NCI-H446 (cell line): ENCODE measurements around the gene HPS4.

Source experiments
- DNase-seq, 2 experiments: peaks; one replicate each; lab custom pipeline; 2025; lab: John Stamatoyannopoulos, UW

HPS4 gene

DNA sequence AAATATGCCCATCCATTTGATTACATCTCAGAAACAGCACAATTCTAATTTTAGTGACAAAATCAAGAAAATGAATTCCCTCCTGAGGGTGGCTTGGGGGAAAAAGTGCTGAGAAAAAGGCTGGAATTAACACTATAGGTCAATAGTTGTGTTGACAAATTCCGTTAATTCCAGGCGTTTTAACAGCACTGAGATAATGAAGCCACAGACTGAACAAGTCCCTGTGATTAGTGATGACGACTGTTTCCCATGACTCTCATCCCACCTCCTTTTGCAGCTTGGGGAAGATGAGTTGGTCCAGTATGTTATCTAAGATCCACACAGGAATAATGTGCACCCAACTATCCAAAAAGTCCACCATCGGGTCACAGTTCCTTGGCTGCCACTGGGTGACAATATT lies 12.9 kb upstream of the HPS4 start:
- no peak for DNase-seq

DNA sequence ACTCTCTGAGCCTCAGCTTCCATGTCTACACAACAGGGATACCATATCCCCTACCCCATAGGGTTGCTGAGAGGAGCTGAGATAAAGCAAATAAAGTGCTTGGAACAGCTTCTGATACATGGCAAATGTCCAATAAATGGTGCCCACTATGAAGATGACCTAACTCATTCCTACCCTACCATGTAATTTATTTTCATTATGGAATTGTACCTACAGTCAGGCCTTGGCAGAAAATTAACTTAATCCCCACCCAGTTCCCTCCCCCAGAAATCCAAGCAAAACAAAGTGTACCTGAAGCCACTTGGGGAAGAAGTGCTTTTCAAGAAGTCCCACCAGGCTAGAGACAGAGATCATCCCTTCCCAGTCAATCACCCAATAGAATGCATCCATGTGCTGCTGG lies 10.9 kb upstream of the HPS4 start:
- no peak for DNase-seq

DNA sequence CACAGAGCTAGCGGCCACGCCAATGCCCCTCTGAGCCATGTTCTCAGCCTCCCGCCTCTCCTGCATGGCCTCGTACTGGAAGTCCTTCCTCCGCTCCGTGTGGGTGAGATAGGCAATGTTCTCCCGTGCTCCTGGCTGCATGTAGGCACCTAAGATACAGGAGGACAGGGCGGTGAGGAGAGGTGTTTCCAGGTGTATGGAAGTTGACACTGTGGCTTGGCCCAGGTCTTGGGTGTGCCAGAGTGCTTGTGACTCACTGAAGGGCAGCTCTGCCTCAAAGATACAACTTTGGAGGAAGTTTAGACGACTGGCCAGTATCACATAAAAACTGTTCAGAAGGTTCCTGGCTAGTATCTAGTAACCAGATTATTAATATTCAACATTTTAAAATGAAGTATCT lies 8.6 kb upstream of the HPS4 start:
- DNase-seq, result no peak

DNA sequence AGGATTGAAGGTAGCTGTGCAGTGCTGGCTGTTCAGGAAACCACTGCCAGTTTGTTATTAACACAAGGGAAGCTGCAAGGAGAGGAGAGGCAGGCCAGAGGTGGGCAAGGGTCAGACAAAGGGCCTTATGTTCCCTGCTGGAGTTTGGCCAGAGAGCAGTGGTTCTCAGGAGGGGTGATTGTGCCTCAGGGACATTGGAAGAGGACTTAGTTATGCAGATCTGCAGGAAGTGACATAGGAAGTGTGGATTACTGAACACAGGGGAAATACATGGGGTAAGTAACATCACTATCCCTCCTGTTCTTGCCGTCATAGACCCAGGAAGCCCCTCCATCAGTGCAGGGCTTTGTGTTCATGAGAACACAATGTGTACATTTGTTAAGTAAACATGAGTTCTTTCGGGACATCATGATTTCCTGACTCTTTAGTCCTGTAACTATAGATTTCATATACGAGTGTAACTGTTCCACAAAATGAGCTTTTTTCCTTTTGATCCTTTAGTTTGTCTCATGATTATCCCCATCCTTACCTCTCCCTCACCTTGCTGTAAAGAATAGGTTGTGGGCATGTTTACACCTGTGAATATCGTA lies 6.0 kb upstream of the HPS4 start:
- no peak for DNase-seq

GRCh38 chr22:26487996-26488395 lies 4.4 kb upstream of the HPS4 start:
- no peak for DNase-seq

GRCh38 chr22:26486394-26486793 lies 2.8 kb upstream of the HPS4 start:
- no peak for DNase-seq

DNA sequence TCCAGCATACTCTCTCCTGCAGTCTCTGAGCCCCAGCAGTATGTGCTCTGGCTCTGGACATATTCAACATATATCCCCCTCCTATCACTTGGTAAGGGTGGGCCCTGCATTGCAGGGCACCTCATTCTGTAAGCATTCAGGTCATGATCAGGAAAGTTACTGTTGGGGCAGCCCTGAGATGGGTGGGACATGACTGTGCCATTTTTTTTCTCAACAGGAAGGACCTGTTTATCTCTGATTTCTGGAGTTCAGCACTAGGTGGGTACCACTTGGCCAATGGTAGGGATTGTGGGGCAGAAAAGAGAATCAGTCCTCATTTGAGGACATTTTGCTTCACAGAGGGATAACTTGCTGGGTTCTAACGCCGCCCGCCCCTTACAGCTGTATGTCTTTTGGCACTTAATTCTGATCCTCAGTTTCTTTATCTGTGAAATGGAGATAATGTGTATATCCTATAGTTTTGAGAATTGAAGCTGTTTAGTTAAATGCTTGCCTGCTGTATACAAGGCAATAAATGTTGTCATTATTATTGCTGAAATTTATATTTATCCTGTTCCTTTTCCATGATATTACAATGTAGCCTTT lies 2.3 kb upstream of the HPS4 start:
- DNase-seq, result no peak

- no peak for DNase-seq
These were observed 1.4 kb upstream of the HPS4 start for GRCh38 chr22:26485013-26485412.

DNA sequence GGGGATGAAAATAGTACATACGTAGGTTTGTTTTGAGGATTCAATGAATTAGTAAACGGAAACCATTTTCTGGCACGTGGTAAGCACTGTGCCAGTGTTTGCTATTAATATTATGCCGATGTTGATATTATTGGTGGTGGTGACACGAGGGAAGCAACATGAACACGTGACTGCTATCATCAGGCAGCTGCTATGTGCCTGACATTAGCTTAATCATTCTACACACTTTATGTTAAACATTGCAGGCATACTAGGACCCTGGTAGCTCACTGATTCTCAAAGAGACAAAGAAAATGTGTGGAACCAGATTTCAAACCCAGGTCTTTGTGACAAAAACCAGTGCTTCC lies 750 bp upstream of the HPS4 start:
- no peak for DNase-seq

DNA sequence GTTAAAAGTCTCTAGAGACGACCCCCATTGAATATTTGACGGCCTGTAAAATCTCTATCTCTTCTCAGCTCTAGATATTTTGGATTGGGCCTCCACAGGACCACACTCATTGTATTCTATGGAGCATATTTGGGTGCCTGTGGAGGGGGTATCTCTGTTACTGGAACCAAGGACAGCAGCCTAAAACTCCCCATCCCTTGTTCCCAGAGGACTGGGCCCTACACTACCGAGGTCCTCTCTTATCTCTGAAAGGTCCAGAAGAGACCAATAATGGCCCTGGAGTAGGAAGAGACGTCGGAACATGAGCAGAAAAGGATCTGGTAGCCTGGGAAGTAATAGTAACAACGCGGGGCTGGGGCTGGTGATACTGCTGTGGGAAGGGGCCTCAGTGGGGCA lies 542 bp downstream of the HPS4 start:
- no peak for DNase-seq

DNA sequence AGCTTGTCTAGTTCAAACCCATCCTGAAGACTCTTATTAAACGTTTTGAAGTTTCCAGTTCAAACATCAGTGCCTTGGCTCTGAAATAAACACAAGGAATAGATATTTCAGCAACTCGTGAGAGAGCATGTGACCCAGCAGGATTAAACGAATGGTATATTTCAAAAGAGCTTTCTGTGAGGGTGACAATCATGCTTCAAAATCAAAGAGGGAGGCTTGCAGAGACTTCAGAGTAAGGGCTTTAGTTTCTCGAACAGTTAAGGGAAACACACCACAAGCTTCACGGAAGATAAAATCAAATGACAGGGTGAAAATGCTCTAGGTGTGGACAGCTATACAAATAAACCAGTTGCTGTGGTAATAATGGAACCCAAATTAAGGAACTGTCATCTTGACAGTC lies 1.4 kb downstream of the HPS4 start:
- DNase-seq, result no peak

DNA sequence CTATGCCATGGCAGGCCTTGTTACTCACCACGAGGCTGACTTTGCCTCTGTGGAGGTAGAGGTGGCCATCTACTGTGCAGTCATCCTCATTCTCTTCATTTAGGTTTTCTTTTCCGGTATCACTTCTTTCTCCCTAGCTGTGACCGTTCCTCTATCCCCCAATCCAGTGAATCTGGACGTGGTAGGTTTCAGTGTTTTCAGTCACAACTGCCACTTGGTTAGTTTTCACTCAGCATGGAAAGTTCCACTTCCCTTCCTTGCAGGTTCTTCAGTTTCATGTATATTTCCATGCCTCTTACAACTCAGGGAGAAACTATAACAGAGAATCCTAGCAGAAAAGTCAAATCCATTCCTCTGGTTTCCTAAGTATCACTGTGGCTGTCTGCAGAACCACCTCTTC lies 1.9 kb downstream of the HPS4 start:
- no peak for DNase-seq

DNA sequence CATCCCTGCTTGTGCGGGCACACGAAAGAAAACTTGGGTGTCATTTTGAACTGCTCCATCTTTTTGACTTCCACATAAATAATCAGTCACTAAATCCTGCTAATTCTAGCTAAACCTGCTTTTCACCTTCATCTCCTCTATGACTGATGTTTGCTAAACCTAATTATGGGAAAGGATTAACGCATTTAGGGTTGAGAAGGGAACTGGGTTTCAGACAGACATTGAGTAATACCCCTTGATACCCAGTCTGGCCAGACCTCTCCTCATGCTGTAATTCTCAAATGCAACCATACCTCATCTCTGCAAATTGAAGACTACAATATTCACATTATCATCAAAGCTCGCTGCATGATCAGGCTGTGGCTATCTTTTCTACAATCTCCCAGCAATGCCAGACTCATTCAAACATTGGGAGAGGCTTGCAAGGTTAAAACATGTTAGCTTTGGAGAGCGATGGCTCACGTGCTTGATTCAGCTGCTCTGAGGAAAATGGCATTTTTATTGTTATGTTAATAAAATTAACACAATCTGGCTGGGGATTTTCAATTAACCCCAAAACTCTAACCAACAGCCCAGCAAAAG lies 2.4 kb downstream of the HPS4 start:
- DNase-seq, result no peak

GRCh38 chr22:26480611-26480932 lies 3.0 kb downstream of the HPS4 start:
- no peak for DNase-seq

DNA sequence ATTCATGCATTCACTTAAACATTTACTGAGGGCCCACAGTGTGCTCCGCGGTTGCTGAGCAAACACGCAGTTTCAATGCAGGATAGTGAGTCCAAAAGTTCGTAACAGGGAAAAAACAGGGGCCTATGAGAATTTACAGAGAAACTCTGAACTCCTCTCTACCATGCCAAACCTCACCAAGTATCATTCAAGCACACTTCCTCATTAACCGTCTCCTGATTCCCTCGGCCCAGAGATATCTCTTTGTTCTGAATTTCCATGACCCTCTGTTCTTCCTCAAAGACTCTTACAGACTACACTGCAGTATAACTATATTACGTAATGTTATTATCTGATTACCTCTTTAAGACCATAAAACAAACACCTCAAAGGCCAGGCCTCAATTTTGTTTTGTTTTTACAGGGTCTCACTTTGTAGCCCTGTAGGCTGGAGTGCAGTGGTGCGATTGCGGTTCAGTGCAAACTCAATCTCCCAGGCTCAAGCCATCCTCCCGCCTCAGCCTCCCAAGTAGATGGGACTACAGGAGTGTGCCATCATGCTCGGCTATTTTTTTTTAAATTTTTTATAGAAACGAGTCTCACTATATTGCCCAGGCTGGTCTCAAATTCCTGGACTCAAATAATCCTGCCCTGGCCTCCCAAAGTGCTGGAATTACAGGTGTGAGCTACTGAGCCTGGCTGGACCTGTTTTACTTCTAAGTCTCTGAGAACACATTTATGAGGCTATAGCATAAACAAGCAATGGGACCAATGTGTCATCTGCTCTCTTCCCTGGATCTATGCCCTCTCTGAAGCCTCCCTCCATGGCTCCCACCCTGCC lies 3.6 kb downstream of the HPS4 start:
- DNase-seq, result no peak

- DNase-seq, result no peak
These were observed 4.4 kb downstream of the HPS4 start for GRCh38 chr22:26479043-26479791.

DNA sequence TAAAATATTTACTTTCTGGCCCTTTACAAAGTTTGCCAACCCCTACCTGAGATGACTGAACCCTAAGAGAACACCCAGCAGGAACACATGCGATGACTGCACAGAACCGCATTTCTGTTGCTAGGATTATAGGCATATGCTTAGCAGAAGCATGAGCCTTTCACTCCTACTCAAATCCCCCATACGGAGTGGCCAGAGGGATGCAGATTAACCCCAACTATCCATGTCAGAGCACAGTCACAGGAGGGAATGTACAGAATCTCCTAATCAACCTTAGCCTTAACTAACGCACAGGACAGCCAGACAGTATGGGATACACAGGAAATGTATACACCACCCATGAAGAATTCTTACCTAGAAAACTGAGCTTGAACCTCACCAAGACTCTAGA lies 6.2 kb downstream of the HPS4 start:
- DNase-seq, result no peak

GRCh38 chr22:26476705-26477340 lies 6.8 kb downstream of the HPS4 start:
- no peak for DNase-seq

- no peak for DNase-seq
These were observed 8.9 kb downstream of the HPS4 start for GRCh38 chr22:26474682-26475081.

DNA sequence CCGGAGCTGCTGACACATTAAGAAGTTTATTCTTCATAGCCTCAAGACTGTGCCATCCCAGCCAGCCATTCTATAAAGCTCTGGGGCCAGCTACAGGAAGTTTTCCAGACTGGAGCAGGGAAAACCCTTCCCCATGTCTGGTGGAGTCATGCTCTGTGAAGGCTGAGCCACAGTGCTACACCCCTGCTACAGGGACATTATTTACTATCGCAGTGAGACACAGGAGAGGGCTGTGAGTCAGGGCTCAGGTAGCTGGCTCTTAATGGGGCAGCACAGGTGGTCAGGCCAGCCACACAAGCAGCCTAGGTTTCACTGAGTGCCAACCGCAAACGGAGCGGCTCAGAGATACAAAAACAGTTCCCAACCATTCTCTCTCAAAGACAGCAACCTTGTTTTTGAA lies 12.1 kb downstream of the HPS4 start:
- DNase-seq, result no peak

GRCh38 chr22:26470807-26471206 lies 12.8 kb downstream of the HPS4 start:
- no peak for DNase-seq

DNA sequence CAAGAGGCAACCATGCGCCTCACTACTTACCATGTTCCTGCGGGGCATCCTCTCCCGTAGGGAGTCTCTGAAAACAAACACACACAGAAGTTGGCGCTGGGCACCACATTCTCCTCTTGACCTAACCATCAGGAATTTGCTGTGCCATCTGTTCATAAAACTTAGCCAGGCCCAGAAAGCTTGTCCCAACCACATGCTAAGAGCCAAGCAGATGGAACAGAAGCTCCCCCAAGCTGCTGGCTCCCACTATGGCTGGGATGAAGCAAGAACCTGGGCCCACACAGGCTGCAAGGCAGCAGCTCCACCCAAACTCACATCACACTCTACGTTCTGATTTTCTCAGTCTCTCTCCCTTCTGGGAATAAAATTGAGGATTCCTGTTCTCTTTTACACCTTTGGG lies 17.4 kb downstream of the HPS4 start:
- DNase-seq, result peak; percentile 92 to 96
